GM18868 (cell line): ENCODE results near the gene POU6F1.
"Not testable (repeated sequence)": the region's sequence is repeated elsewhere in the genome, so short reads cannot be mapped to it uniquely, and the experiment has no call there.

ENCODE experiments used
- ATAC-seq: cut with Tn5 transposase; IDR thresholded peaks from one replicate; pipeline ENCODE4 v1.9.1; 2021; ENCODE audit warnings: mild to moderate bottlenecking, moderate library complexity; ENCODE audit not compliant: unreplicated experiment

POU6F1 gene

GRCh38 chr12:51227962-51228361 lies 10.1 kb upstream of the POU6F1 start:
- ATAC-seq: no peak

- ATAC-seq: not testable (repeated sequence)
These were observed 9.2 kb upstream of the POU6F1 start for GRCh38 chr12:51227112-51227511.

GRCh38 chr12:51225771-51226170 lies 7.9 kb upstream of the POU6F1 start:
- ATAC-seq: no peak

- no peak for ATAC-seq
These were observed 7.4 kb upstream of the POU6F1 start for GRCh38 chr12:51225234-51225633.

GRCh38 chr12:51224625-51225024 lies 6.8 kb upstream of the POU6F1 start:
- no peak for ATAC-seq

- ATAC-seq: no peak
These were observed 4.6 kb upstream of the POU6F1 start for GRCh38 chr12:51222461-51222860.

- not testable (repeated sequence) for ATAC-seq
These were observed 2.0 kb upstream of the POU6F1 start for GRCh38 chr12:51219857-51220256.

GRCh38 chr12:51219322-51219721 lies 1.5 kb upstream of the POU6F1 start:
- ATAC-seq: no peak

GRCh38 chr12:51218607-51219161 lies 822 bp upstream of the POU6F1 start:
- ATAC-seq: no peak

- peak; percentile 41 for ATAC-seq
These were observed 512 bp downstream of the POU6F1 start for GRCh38 chr12:51217133-51217967.

- no peak for ATAC-seq
These were observed 1.2 kb downstream of the POU6F1 start for GRCh38 chr12:51216642-51217041.

- no peak for ATAC-seq
These were observed 3.0 kb downstream of the POU6F1 start for GRCh38 chr12:51214895-51215294.

- no peak for ATAC-seq
These were observed 7.0 kb downstream of the POU6F1 start for GRCh38 chr12:51210690-51211395.

- ATAC-seq: no peak
These were observed 8.6 kb downstream of the POU6F1 start for GRCh38 chr12:51209259-51209658.

GRCh38 chr12:51208016-51208660 lies 9.7 kb downstream of the POU6F1 start:
- no peak for ATAC-seq

- no peak for ATAC-seq
These were observed 12.5 kb downstream of the POU6F1 start for GRCh38 chr12:51205350-51205749.

- no peak for ATAC-seq
These were observed 15.1 kb downstream of the POU6F1 start for GRCh38 chr12:51202718-51203117.

- ATAC-seq: no peak
These were observed 17.1 kb downstream of the POU6F1 start for GRCh38 chr12:51200806-51201205.

- ATAC-seq: no peak
These were observed 17.7 kb downstream of the POU6F1 start for GRCh38 chr12:51200156-51200555.

- no peak for ATAC-seq
These were observed 18.4 kb downstream of the POU6F1 start for GRCh38 chr12:51199366-51199945.
